ENCODE measurements around the gene CNTNAP2.

GRCh38 chr7:147363101-147363500 is 1246.5 kb downstream of the CNTNAP2 start:
- no peak for TF ChIP-seq CTCF (IDR thresholded peaks at IDR 0.05)
- TF ChIP-seq POLR2AphosphoS5 (IDR thresholded peaks at IDR 0.05; ENCODE audit: low read depth, low read length) = no peak
- TF ChIP-seq REST (IDR thresholded peaks at IDR 0.05; ENCODE audit: insufficient read depth in 1 of 2, low read depth in 2 of 2, low read length in 1 of 2) = no peak
- no peak for TF ChIP-seq TCF7L2 (IDR thresholded peaks at IDR 0.05; ENCODE audit: low read depth, low read length)
- TF ChIP-seq SIN3A (IDR thresholded peaks at IDR 0.05; ENCODE audit: borderline replicate concordance, insufficient read depth, low read depth, low read length) = no peak
